ENCODE results near the gene NCKAP1.
"Not testable (repeated sequence)": the region's sequence is repeated elsewhere in the genome, so short reads cannot be mapped to it uniquely, and the experiment has no call there.

The NCKAP1 gene

GRCh38 chr2:182890773-182891378 lies 147.4 kb downstream of the NCKAP1 start:
- no peak overlapping the region for H3K27ac ChIP-seq (ENCODE audit: low read depth, low read length)
- 0 out of 2 replicates have a peak, but pooled peaks cover 3% of the 10 kb centered on the region for H3K9me3 ChIP-seq (ENCODE audit: insufficient read depth, low read depth, low read length)
- WGBS: 87% methylated on average over 2 of the region's 3 CpGs
- no peak overlapping the region for H3K9ac ChIP-seq (ENCODE audit: low read depth, low read length)
- H3K27me3 ChIP-seq (ENCODE audit: insufficient read depth, low read length): no peaks in the 10 kb centered on the region
- no peaks in the 10 kb centered on the region for H3K4me1 ChIP-seq (ENCODE audit: insufficient read depth, low read length)
- H3K4me3 ChIP-seq (ENCODE audit: low read length): no peak overlapping the region
- H3K36me3 ChIP-seq (ENCODE audit: insufficient read depth, low read length): no peaks in the 10 kb centered on the region

- 0 out of 2 replicates have a peak, but pooled peaks cover 3% of the 10 kb centered on the region for H3K9me3 ChIP-seq (ENCODE audit: insufficient read depth, low read depth, low read length)
- no peaks in the 10 kb centered on the region for H3K27me3 ChIP-seq (ENCODE audit: insufficient read depth, low read length)
- H3K36me3 ChIP-seq (ENCODE audit: insufficient read depth, low read length): no peaks in the 10 kb centered on the region
- H3K4me1 ChIP-seq (ENCODE audit: insufficient read depth, low read length): no peaks in the 10 kb centered on the region
- H3K27ac ChIP-seq (ENCODE audit: low read depth, low read length): no peak overlapping the region
- 95% methylated on average over 6 of the region's 7 CpGs for WGBS
- no peak overlapping the region for H3K4me3 ChIP-seq (ENCODE audit: low read length)
- no peak overlapping the region for H3K9ac ChIP-seq (ENCODE audit: low read depth, low read length)
These were observed 148.0 kb downstream of the NCKAP1 start for GRCh38 chr2:182890305-182890704.

- Histone ChIP-seq H3K4me3 (ENCODE audit: low read length) (no peak overlapping the region), H3K27me3 (ENCODE audit: insufficient read depth, low read length) (no peaks in the 10 kb centered on the region), H3K4me1 (ENCODE audit: insufficient read depth, low read length) (no peaks in the 10 kb centered on the region), H3K36me3 (ENCODE audit: insufficient read depth, low read length) (no peaks in the 10 kb centered on the region), H3K27ac (ENCODE audit: low read depth, low read length) (no peak overlapping the region), H3K9me3 (ENCODE audit: insufficient read depth, low read depth, low read length) (no peaks in the 10 kb centered on the region), H3K9ac (ENCODE audit: low read depth, low read length) (no peak overlapping the region)
- WGBS: 92% methylated on average over 2 of the region's 4 CpGs
These were observed 150.4 kb downstream of the NCKAP1 start for GRCh38 chr2:182887753-182888415.

GRCh38 chr2:182887093-182887492 lies 151.2 kb downstream of the NCKAP1 start:
- Histone ChIP-seq H3K4me3 (ENCODE audit: low read length) (no peak overlapping the region), H3K9me3 (ENCODE audit: insufficient read depth, low read depth, low read length) (no peaks in the 10 kb centered on the region), H3K4me1 (ENCODE audit: insufficient read depth, low read length) (no peaks in the 10 kb centered on the region), H3K36me3 (ENCODE audit: insufficient read depth, low read length) (no peaks in the 10 kb centered on the region), H3K27ac (ENCODE audit: low read depth, low read length) (no peak overlapping the region), H3K27me3 (ENCODE audit: insufficient read depth, low read length) (no peaks in the 10 kb centered on the region), H3K9ac (ENCODE audit: low read depth, low read length) (no peak overlapping the region)
- 97% methylated on average over 5 of the region's 6 CpGs for WGBS

- Histone ChIP-seq H3K4me1 (ENCODE audit: insufficient read depth, low read length) (no peaks in the 10 kb centered on the region), H3K4me3 (ENCODE audit: low read length) (no peak overlapping the region), H3K36me3 (ENCODE audit: insufficient read depth, low read length) (no peaks in the 10 kb centered on the region), H3K27ac (ENCODE audit: low read depth, low read length) (no peak overlapping the region), H3K9me3 (ENCODE audit: insufficient read depth, low read depth, low read length) (no peaks in the 10 kb centered on the region), H3K27me3 (ENCODE audit: insufficient read depth, low read length) (no peaks in the 10 kb centered on the region), H3K9ac (ENCODE audit: low read depth, low read length) (no peak overlapping the region)
- WGBS: 94% methylated on average over 1 of the region's 1 CpG
These were observed 152.5 kb downstream of the NCKAP1 start for GRCh38 chr2:182885771-182886170.

GRCh38 chr2:182883451-182883850 lies 154.8 kb downstream of the NCKAP1 start:
- no peaks in the 10 kb centered on the region for H3K36me3 ChIP-seq (ENCODE audit: insufficient read depth, low read length)
- no peaks in the 10 kb centered on the region for H3K9me3 ChIP-seq (ENCODE audit: insufficient read depth, low read depth, low read length)
- 93% methylated on average over 2 of the region's 2 CpGs for WGBS
- no peak overlapping the region for H3K9ac ChIP-seq (ENCODE audit: low read depth, low read length)
- no peak overlapping the region for H3K27ac ChIP-seq (ENCODE audit: low read depth, low read length)
- no peaks in the 10 kb centered on the region for H3K27me3 ChIP-seq (ENCODE audit: insufficient read depth, low read length)
- H3K4me3 ChIP-seq (ENCODE audit: low read length): no peak overlapping the region
- no peaks in the 10 kb centered on the region for H3K4me1 ChIP-seq (ENCODE audit: insufficient read depth, low read length)

- H3K4me3 ChIP-seq (ENCODE audit: low read length); H3K36me3 ChIP-seq (ENCODE audit: insufficient read depth, low read length); H3K9ac ChIP-seq (ENCODE audit: low read depth, low read length); H3K9me3 ChIP-seq (ENCODE audit: insufficient read depth, low read depth, low read length); H3K27me3 ChIP-seq (ENCODE audit: insufficient read depth, low read length); H3K27ac ChIP-seq (ENCODE audit: low read depth, low read length); H3K4me1 ChIP-seq (ENCODE audit: insufficient read depth, low read length): not testable (repeated sequence)
- 96% methylated on average over 1 of the region's 1 CpG for WGBS
These were observed 158.2 kb downstream of the NCKAP1 start for GRCh38 chr2:182880100-182880499.

GRCh38 chr2:182876653-182877052 lies 161.6 kb downstream of the NCKAP1 start:
- H3K27me3 ChIP-seq (ENCODE audit: insufficient read depth, low read length); H3K27ac ChIP-seq (ENCODE audit: low read depth, low read length); H3K36me3 ChIP-seq (ENCODE audit: insufficient read depth, low read length); H3K9ac ChIP-seq (ENCODE audit: low read depth, low read length); H3K4me3 ChIP-seq (ENCODE audit: low read length); H3K4me1 ChIP-seq (ENCODE audit: insufficient read depth, low read length); H3K9me3 ChIP-seq (ENCODE audit: insufficient read depth, low read depth, low read length): not testable (repeated sequence)
- WGBS: no CpG with 5 or more reads among the region's 1 CpG

- WGBS: 3% methylated on average over 1 of the region's 1 CpG
- H3K27ac ChIP-seq (ENCODE audit: low read depth, low read length): no peak overlapping the region
These were observed 168.0 kb downstream of the NCKAP1 start for GRCh38 chr2:182870227-182870626.

GRCh38 chr2:182868054-182868796 lies 170.0 kb downstream of the NCKAP1 start:
- Histone ChIP-seq H3K4me1 (ENCODE audit: insufficient read depth, low read length) (peaks cover 20% of the 10 kb centered on the region), H3K27ac (ENCODE audit: low read depth, low read length) (peak overlapping the region; percentile 43; the same call in 1 of the 2 replicates), H3K9me3 (ENCODE audit: insufficient read depth, low read depth, low read length) (no peaks in the 10 kb centered on the region), H3K4me3 (ENCODE audit: low read length) (peak overlapping the region; percentile 80), H3K27me3 (ENCODE audit: insufficient read depth, low read length) (peaks cover 39% of the 10 kb centered on the region), H3K36me3 (ENCODE audit: insufficient read depth, low read length) (no peaks in the 10 kb centered on the region), H3K9ac (ENCODE audit: low read depth, low read length) (no peak overlapping the region)
- WGBS: 47% methylated on average over 5 of the region's 6 CpGs

More at GRCh38 chr2:182870227-182870626, 168.0 kb downstream of the NCKAP1 start:
- Histone ChIP-seq H3K9ac (ENCODE audit: low read depth, low read length) (no peak overlapping the region), H3K9me3 (ENCODE audit: insufficient read depth, low read depth, low read length) (no peaks in the 10 kb centered on the region), H3K36me3 (ENCODE audit: insufficient read depth, low read length) (no peaks in the 10 kb centered on the region), H3K4me1 (ENCODE audit: insufficient read depth, low read length) (peaks cover 19% of the 10 kb centered on the region), H3K4me3 (ENCODE audit: low read length) (no peak overlapping the region), H3K27me3 (ENCODE audit: insufficient read depth, low read length) (peaks cover 24% of the 10 kb centered on the region)

- Histone ChIP-seq H3K4me3 (ENCODE audit: low read length) (peak overlapping the region; percentile 80), H3K9me3 (ENCODE audit: insufficient read depth, low read depth, low read length) (no peaks in the 10 kb centered on the region), H3K27me3 (ENCODE audit: insufficient read depth, low read length) (peaks cover 39% of the 10 kb centered on the region), H3K9ac (ENCODE audit: low read depth, low read length) (peak overlapping the region; percentile 32; the same call in 1 of the 2 replicates), H3K4me1 (ENCODE audit: insufficient read depth, low read length) (peaks cover 20% of the 10 kb centered on the region), H3K36me3 (ENCODE audit: insufficient read depth, low read length) (no peaks in the 10 kb centered on the region), H3K27ac (ENCODE audit: low read depth, low read length) (no peak overlapping the region)
- 10% methylated on average over 9 of the region's 12 CpGs for WGBS
These were observed 170.7 kb downstream of the NCKAP1 start for GRCh38 chr2:182867426-182868053.

Measured in HUES64 (cell line).